Activated CD4-positive, alpha-beta T cell treated with anti-CD3 and anti-CD28 coated beads for 1 hour (primary cell): ENCODE results near the gene CYSTM1.

Experiments used
- DNase-seq: peaks from one replicate; pipeline ENCODE4 v3.0.0-alpha.2; 2020

The CYSTM1 gene

DNA sequence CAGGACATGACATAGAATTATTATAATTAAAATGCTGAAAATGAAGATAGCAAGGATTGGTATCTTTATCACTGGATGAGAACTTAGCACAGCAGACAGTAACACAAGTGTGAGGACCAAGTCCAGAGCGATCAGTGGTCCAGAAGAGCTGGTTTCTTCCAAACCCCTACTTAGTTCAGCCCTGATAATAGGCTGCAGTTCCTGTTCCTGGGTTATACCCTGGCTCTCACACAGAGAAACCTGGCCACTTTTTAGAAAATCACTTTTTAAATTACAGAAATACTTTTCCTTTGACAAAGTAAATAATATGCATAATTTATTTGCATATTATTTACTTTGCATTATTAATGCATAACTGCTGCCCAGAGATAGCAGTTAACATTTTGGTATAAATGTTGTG, 40.3 kb downstream of the CYSTM1 start:
- DNase-seq: no peak

DNA sequence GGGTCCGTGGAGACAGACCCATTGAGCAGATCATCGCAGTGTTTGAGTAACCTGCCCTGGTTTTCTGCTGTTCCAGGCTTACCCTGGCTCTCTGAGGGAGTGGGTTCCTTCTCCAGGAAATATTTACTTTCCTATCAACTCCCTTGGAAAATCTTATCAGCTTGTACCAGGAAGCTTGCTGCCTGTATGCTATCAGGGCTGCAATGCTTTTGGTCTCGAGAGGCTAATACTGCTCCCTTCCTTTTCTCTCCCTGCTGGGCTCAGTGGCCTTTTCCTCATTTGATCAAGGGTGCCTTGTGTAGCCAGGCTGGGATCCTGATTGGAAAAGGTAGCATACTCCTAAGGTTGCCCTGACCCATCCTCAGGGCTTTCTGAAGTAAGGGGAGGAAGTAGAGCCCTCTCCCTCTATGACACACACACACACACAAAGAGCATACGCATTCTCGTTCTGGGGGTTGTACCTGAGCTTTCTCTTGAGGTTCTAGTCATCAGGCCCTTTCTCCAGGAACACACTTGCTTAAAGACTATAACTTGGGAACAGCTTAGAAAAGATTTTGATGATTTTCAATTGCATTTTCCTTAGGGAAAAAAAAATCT, 41.6 kb downstream of the CYSTM1 start:
- DNase-seq: no peak

DNA sequence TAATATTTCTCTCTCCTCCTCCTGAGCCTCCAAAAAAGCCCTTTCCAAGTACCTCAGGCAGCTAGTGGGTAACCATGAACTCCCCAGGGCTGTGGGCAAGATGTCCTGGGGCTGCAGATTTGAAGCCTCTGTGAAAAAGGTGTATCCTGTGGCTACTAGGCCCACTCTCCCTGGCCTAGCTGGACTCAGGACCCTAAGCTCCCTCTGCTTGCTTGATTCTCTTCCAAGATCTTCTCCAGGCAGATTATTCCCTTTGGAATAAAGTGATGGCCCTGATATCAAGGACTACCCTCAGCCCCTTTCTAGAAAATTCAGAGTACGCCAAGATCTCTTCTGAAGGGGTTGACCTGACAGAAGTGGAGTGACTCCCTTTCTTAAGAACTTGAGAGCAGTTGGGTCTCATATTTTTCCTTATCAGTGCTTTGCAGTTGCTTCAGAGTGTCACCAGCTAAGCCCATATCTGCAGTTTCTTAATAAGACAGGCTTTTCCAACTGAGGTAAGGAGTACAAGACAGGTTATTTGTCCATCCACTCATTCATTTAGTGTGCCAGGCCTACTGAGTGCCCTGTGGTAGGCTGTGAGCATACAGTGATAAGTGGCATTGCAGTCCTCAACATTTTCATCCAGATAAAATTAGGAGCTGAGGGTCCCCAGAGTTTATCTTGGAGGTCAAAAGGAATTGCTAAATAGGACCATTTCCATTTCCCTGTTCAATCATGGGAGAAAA, 42.5 kb downstream of the CYSTM1 start:
- no peak for DNase-seq

DNA sequence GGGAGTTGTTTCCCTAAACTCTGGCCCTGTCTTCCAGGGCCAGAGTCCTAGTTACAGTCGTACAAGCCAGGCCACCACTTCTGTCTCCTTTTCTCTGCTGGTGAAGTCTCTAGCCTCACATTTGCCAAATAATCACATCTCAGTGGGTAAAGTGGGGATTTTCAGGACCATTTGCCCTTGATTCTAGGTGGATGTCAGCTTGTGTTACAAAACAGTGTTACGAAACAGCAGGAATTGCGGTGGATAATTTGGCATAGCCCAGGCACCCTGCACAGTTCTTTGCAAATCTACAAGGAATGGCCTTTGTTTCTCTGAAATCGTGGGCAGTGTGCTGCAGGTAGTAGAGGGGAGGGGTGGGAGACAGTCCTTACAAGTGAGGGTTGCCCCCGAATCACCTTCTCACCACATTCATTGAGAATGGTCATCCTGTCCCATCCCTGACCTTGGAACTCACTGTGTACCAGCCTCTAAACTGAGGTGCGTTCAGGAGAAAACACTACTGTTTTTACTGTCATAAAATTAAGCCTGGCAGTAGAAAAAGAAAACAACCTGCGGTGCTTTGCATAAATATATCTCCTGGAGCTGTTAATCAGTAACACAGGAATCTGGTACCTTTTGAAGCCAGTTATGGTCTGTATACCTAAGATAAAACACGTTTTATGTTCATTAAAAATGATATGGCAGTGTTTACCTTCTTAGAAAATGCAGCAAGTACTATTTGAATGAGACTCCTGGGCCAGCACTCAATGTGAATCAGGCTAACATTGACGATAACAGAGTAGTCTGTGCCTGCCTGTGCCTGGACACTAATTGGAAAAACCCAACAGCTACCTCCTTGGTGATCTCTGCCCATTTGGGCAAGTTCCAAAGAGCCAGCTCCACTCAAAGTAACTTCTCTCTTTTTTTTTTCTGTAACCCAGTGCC, 44.3 kb downstream of the CYSTM1 start:
- no peak for DNase-seq

DNA sequence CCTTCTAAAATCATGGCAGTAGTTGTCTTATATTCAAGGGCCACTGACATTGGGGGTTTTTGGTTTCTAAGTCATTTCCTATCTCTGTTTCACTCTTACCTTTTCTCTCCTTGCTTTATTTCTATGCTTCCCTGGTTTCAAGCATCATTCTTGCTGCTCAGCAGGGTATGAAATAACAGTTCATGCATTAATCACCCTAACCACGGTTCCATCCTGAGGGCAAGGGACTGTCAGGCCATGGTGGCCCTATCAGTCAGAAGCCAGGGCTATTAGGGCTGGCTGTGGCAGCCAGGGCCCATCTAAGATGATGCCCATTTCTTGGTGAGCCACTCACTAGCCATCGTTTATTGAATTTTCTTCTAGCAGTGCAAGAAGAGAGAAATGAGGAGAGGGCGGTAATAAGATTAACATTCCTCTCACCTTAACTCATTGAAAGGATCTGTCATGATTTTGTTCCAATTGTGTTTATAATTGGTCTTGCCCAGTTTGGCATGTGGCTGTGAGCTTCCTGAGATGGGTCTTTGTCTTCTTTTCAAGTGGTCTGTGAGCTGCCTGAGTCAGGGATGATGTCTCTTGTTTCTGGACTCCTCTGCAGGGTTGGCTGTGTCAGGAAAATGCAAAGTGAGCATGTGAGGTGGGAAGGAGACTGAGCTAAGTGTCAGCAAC, 45.2 kb downstream of the CYSTM1 start:
- DNase-seq: no peak

DNA sequence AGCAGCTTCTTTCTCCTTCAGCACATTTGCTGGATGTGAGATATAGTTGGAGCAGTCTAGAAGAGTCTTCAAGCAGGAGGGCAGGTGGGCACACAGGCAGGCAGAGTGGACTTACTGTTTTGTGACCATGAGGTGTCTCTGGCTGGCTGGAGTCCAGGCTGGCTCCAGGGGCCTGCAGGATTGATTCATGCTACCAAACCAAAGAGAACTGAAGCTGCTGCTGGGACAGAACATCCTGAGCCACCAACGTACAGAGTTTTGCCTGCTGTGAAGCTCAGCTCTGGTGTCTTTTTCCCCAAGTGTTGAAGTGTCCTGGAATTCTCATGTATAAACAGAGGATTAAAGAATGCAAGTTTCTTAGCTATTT, 45.7 kb downstream of the CYSTM1 start:
- DNase-seq: no peak

DNA sequence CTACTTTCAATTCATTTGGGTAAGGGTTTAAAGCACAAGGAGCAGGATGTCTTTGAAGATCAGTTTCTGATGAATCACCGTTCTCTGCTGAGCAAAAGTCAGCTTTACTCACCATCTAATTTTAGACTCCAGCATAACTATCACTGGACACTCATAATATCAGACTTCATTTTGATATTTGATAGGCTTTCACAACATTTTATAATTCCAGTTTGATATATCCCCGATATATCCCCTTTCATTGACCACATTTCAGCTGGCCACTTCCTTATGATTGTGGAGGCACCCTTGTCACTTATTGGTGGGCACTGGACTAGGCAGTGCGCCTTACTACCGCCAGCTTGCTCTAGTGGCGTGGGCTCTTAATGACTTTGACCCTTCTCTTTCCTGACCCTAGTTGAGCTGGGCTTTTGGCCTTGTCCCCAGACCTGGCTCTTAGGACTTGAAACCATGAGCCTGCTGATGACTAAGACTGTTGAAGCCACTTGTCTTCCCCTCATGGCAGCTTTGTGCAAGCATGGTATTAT, 46.8 kb downstream of the CYSTM1 start:
- no peak for DNase-seq

DNA sequence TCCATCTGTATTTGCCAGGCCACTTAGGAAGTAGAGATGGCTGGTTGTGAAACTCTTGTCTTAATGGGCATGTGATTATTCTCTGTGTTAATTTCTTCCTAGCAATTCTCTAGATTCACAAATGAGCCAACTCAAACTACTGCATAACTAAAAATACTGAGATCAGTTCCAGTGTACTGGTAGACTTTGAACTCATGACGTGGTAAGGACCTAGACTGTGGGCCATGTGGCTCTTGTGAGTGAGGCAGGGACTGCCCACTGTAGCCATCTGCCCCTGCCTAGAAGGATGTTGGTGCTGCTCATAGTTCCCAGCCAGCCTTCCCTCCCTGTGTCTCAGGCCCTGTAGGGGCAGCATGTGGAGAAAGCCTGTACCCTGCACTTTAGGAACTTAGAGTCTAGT, 47.4 kb downstream of the CYSTM1 start:
- DNase-seq: no peak

DNA sequence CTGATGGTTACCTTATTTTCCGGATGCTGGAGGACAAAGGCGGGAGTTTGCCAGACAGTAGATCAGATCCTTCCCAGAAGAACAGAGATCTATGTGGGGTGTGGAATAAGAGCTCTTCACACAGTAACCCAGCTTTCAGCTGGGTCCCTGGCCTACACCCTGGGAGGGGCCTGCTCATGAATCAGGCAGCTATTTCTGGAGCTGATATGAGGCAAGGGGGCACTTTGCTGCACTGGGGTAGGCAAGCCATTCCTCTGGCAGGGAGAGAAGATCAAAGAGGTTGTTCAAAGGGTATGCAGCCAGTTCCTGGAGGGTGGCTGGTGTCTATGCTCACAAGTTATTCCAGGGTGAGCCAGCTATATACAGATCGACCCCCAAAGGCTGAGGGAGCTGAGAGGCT, 48.6 kb downstream of the CYSTM1 start:
- no peak for DNase-seq

DNA sequence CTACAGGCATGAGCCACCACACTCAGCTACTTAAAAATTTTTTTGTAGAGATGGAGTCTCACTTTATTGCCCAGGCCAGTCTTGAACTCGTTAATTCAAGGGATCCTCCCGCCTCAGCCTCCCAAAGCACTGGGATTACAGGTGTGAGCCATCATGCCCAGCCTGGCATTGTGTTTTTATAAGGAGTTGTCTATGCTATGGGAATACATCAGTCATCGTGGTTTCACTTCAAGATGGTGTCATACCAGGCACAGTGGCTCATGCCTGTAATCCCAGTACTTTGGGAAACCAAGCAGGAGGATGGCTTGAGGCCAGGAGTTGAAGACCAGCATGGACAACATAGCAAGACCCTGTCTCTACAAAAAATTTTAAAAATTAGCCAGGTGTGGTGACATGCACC, 49.7 kb downstream of the CYSTM1 start:
- DNase-seq: no peak

DNA sequence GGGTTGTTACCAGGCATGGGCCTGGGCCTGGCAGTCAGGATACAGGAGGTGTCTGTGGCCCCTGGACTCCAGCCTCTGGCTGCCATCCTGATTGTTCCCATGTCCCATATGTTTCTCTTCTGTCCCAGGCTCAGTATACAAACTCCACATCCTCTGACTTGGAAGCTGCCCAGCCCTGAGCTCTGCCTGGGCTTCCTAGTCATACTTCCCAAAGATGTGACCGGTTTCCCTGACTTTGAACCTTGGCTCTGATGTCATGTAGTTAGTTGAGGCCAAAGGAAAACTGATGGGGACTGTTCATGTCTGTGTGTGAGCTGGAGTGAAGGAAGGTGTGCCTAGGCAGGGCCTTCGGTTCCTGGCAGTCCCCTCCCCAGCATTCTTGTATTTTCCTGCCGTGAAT, 50.4 kb downstream of the CYSTM1 start:
- no peak for DNase-seq

DNA sequence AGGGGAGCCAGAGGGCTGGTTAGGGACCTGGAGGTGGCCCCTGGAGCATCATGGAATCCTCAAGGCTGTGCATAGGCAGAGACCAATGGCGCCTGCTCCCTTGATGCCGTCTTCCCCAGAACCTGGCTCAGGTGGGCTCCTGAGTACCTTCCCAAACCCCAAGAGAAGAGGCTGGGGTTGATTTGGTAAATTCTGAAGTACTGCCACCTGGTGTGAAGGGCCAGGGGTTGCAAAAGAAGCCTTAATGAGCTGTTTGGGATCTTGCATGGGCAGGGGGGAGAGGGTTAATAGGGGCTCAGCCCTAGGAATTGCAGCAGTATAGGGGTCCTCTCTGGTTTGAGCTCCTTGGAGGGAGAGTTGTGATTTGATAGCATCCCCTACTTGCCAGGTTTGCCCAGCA, 52.1 kb downstream of the CYSTM1 start:
- no peak for DNase-seq

DNA sequence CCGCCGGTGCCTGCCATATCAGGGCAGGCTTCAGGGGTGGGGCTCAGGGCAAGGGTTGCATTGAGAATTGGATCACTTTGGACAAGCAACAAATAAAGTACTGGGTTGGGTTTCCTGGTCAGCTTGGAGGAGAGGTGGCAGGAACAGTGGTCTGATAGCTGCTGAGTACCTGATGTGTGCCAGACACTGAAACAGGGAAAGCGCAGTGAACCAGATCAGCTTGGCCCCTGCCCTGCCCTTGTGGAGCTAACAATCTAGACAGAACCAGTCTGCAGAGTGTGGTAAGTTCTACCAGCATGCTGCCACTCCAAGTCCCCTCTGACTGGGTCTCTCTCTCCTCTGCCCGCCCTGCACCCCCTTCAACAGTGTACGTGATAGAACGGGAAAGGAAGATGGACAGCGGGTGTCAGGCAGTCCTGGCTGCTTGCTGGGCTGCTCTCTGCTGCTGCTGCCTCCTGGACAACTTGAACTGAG, 53.4 kb downstream of the CYSTM1 start:
- no peak for DNase-seq

DNA sequence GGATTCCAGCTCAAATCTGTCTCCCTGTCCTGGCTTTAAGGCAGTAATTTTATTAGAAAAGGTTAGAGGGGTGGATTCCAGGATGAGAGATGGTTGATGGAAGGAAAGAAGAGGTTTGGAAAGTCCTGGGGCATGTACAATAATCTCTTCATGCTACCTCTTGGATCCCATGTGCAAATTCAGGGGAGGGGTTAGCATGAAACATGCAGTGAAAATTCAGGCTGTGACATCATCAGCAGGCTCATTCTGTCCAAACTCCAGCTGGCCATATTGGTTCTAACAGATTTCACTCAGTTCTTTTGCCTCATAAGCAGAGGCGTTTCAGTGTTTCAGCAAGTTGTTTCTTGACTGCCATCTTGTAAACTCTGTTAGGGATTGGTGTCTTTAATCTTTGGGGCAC, 55.4 kb downstream of the CYSTM1 start:
- no peak for DNase-seq

DNA sequence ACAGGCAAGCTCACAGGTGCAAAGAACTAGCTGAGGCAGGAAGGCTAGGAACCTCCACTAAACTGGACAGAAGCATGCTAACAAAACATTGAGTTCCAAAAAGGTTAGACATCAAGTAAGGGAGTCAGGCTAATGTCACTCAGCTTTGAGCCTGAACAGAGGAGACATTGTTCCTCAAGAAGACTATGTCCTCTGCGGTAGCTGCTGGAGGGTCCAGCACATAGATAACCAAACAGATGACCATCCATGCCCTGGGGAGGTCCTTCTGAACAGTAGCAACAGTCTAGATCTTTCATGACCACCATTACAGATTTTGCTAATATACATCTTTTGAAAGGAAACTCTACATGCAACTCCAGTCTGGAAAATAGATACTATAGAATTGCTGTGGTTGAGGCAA, 57.7 kb downstream of the CYSTM1 start:
- DNase-seq: no peak

DNA sequence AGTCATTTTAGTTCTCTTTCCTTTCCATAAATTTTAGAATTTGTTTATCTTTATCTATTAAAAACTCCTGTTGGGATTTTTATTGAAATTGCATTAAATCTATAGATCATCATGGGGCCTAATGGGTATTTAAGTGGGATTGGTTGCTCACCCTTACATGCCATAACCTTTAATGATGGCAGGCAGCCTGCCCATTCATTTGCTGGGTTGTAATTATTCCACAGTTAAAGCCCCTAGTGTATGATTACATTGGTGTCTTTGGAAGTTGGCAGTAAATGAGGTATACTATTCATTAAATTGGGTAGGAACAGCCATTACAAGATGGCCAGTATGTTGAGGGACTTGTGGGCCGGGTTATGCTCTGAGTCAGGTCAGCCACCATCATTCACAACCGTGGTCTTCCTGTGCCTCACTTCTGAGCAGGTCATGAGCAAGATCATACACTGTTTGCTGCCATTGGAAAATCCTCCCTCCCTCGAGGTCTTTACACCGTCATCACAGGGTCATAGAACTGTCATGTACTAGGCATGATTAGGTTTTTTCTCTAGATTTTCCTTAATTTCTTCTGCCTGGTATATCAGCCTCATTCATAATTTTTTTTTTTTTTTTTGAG, 59.5 kb downstream of the CYSTM1 start:
- DNase-seq: no peak

DNA sequence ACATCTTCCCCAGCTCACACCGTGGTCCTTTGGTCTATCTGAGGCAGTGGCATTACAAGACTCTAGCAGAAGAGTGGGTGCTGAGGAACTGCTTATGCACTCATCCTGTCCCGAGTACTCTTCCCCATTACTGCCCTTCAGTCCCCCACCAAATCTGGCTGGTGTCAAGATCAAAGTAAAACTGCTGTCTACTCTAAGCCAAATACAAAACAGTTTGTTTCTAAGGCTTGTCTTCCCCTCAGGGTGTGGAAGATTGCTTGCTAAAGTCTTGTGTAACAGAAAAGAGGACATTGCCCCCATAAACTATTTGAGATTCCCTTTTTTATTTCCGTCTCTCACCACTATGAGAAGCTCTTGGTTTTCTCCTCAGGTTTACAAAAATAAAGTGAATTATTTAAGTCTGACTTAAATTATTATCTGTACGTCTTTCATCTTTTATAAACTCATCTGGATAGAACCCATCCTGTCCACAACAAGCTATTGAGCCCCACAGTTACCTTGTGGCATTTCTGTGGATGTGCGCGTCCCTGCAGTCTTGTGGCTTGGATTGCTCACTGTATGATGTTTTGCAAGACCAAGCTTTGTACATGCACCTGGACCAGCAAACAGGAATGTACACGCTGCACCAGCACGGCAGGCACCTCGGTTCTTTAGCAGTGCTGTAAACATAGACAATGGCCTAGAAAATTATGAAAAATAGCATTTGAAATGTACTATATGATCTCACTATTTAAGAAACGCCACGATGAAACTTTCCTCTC, 61.0 kb downstream of the CYSTM1 start:
- DNase-seq: no peak

DNA sequence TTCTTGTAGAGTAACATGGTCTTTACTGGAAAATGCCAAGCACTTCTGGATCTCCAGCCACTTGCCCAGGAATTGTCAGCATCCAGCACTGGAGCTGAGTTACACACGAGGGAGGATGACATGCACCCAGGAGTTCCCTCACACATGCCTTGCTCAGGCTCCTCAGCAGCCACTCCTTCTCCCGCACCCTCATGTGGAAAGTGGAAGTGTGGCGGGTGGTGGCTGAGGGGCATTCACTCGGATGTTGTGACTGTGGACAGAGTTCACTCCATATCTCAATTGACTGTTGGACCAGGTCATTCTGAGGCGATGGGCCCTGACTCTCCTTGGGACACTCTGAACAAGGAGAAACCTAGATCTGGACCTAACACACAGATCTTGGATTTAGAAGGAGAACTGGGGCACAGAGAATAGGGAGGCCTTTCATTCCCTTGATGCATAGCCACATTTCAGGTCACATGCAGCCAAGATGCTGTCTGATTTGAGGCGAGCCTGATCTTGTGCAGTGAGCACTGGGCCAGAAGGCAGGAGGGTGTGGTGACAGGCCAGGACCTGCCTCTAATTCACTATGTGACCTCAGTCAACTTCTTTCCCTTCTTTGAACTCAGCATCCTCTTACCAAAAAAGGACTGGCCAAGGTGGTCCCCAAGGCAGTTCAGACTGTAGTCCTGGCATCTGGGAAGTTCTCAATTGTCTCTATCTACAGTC, 62.1 kb downstream of the CYSTM1 start:
- no peak for DNase-seq

DNA sequence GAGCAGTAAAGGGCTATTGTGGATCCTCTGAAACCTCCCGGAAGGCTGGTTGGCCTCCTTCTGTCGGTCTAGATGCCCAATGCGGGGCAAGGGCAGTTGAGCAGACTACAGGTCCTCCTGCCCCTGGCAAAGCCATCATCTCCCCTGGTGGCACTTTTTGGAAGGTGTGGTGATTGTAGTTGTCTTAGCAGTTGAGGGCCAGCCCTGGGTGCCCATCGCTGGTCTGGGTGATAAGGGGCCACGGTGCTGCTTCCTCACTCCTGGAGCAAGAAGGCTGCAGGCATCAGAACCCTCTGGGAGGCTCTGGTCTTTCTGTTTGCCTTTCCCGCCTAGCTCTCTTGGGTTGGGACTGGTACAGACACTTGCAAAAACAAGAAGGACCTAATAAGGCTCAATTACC, 63.8 kb downstream of the CYSTM1 start:
- no peak for DNase-seq

DNA sequence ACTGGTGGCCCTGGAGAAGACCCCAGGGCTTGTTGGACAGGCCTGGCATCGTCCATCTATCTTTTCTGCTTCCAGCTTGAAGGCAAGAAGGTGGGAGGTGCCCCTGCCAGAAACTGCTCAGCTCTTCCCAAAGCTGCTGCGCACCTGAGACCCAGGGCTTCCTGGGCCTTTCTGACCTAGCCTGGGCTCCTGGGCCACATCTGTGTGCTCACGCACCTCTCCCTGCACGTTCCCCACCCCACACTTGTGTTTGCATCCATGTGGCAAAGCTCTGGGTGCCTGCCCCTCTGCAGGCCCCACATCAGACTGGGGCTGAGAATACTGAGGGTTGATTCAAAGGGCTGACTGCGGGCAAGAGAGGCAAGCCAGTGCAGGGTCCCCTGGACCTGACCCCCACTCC, 64.5 kb downstream of the CYSTM1 start:
- no peak for DNase-seq
